Measurements from ENCODE around the gene GRIN3B. TPM values are rescaled to one million over a fixed set of nuclear protein-coding genes. Genes with fewer than 3 reads are reported as not detected.

Gene GRIN3B
- total and polyA plus RNA-seq, 10 of the 15 experiments (the other 5 are each of a cell fraction or from before 2014, with no cell fraction given), result 0.15 TPM; not detected in 9

DNA sequence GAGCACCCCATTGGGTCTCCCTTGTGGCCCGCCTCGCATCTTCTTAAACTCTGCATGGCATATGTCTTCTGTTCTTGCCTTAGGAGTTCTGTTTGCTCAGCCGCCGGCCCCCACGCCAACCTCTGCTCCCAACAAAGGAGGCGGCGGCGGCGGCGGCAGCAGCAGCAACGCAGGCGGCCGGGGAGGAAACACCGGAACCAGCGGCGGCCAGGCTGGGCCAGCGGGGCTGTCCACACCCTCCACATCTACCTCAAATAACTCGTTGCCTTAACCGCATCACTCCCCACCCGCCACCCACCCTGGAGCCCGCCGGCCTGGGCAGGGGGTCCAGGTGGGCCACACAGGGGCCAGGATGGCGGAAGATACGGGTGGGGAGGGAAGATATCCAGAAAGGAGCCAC, 28.4 kb upstream of the GRIN3B start:
- BruUV-seq (replicated peaks), result no TSS peak
- SMC1A ChIA-PET (ENCODE audit: uncharacterized antibody, unreplicated experiment), result no interaction called here
- ATAC-seq, result no peak

DNA sequence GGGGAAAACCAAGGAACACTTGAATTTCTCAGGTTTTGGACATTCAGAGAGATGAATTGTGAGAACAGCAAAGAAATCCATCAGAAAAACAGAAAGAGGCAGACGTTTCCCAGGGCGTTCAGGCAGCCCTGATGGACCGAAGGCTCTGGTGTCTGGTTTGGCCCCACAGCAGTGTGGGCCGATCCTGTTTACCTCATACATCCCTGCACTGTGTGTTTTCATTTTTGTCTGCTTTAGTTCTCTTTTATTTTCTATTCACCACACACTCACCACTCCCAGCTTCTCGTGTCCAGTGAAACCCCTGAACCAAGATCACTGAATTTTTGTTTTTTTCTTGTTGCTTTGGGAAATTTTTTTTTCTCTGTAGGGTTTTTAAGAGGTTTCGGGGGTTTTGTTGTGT, 27.9 kb upstream of the GRIN3B start:
- Histone ChIP-seq H3K27me3 (replicated peaks in 1 of 2; ENCODE audit: control insufficient read depth in 2 of 2, insufficient read depth in 2 of 2, low read length in 1 of 2) (no peaks in the 10 kb centered on the region), H3K4me2 (ENCODE audit: control insufficient read depth, insufficient read depth) (no peak overlapping the region), H3K4me1 (ENCODE audit: control insufficient read depth, insufficient read depth, low read length) (no peaks in the 10 kb centered on the region), H3K36me3 (ENCODE audit: control insufficient read depth in 2 of 2, insufficient read depth in 2 of 2, low read length in 1 of 2) (peaks cover 12 to 26% of the 10 kb centered on the region in 2 experiments), H3K9ac (ENCODE audit: control insufficient read depth, insufficient read depth, low read length) (no peak overlapping the region), H3K9me3 (replicated peaks; ENCODE audit: control insufficient read depth, insufficient read depth, low read length) (no peaks in the 10 kb centered on the region; the same call in 2 of the 3 replicates), H3K27ac (ENCODE audit: control insufficient read depth, insufficient read depth) (no peak overlapping the region), H3K79me2 (ENCODE audit: control insufficient read depth, insufficient read depth, low read length) (no peaks in the 10 kb centered on the region), H3K4me3 (no peak overlapping the region), H4K20me1 (ENCODE audit: control insufficient read depth, insufficient read depth) (no peaks in the 10 kb centered on the region), H2AFZ (ENCODE audit: control insufficient read depth, low read depth, low read length) (no peak overlapping the region)
- CTCF ChIA-PET, result interaction anchor here (0.8 kb wide), 1 partner anchor 40 kb away, joined by 3 read pairs; no protein-coding TSS in a partner anchor
- no peak for TF ChIP-seq RCOR1 (conservative IDR thresholded peaks at IDR 0.05; ENCODE audit: low read depth, low read length)
- TF ChIP-seq, protein P1, sequence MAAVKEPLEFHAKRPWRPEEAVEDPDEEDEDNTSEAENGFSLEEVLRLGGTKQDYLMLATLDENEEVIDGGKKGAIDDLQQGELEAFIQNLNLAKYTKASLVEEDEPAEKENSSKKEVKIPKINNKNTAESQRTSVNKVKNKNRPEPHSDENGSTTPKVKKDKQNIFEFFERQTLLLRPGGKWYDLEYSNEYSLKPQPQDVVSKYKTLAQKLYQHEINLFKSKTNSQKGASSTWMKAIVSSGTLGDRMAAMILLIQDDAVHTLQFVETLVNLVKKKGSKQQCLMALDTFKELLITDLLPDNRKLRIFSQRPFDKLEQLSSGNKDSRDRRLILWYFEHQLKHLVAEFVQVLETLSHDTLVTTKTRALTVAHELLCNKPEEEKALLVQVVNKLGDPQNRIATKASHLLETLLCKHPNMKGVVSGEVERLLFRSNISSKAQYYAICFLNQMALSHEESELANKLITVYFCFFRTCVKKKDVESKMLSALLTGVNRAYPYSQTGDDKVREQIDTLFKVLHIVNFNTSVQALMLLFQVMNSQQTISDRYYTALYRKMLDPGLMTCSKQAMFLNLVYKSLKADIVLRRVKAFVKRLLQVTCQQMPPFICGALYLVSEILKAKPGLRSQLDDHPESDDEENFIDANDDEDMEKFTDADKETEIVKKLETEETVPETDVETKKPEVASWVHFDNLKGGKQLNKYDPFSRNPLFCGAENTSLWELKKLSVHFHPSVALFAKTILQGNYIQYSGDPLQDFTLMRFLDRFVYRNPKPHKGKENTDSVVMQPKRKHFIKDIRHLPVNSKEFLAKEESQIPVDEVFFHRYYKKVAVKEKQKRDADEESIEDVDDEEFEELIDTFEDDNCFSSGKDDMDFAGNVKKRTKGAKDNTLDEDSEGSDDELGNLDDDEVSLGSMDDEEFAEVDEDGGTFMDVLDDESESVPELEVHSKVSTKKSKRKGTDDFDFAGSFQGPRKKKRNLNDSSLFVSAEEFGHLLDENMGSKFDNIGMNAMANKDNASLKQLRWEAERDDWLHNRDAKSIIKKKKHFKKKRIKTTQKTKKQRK (IDR thresholded peaks at IDR 0.05; ENCODE audit: low read depth, low read length), result no peak
- no peak for TF ChIP-seq CREM (IDR thresholded peaks at IDR 0.05; ENCODE audit: low read depth)
- no peak for TF ChIP-seq MYB (IDR thresholded peaks at IDR 0.05; ENCODE audit: borderline replicate concordance, low read depth, low read length)
- no peak for TF ChIP-seq ZZZ3 (IDR thresholded peaks at IDR 0.05; ENCODE audit: control insufficient read depth, insufficient read length, low read depth)
- TF ChIP-seq KDM1A (IDR thresholded peaks at IDR 0.05; ENCODE audit: borderline replicate concordance), result no peak
- no peak for TF ChIP-seq GABPA (IDR thresholded peaks at IDR 0.05; ENCODE audit: low read depth)
- FAIRE-seq (no peak), ATAC-seq (no peak), DNase-seq (ENCODE audit: low read depth, low spot score) (no peak)
- 94% methylated on average over 6 of the region's 6 CpGs for WGBS (ENCODE audit: insufficient coverage, insufficient replicate concordance, low lambda C conversion rate, missing lambda C conversion rate)
- POLR2A ChIA-PET, result interaction anchor here (0.6 kb wide), 1 partner anchor 17 kb away, joined by 3 read pairs; no protein-coding TSS in a partner anchor
- intact Hi-C loops (cut with micrococcal nuclease; ENCODE audit: unreplicated experiment), result no loop called here
- in situ Hi-C loops (cut with MboI), result no loop called here
- no TSS peak for BruUV-seq (replicated peaks)
- RAD21 ChIA-PET (ENCODE audit: unreplicated experiment), result no interaction called here
- SMC1A ChIA-PET (ENCODE audit: uncharacterized antibody, unreplicated experiment), result interaction anchor here (1.3 kb wide), 1 partner anchor 49 kb away, joined by 6 read pairs; no protein-coding TSS in a partner anchor

More for the DNA sequence above, 28.4 kb upstream of the GRIN3B start:
- intact Hi-C loops (cut with micrococcal nuclease; ENCODE audit: unreplicated experiment) (no loop called here), in situ Hi-C loops (cut with MboI) (no loop called here)
- no peak overlapping the region for H3K9ac ChIP-seq (ENCODE audit: control insufficient read depth, insufficient read depth, low read length)
- no peaks in the 10 kb centered on the region for H3K27me3 ChIP-seq (replicated peaks in 1 of 2; ENCODE audit: control insufficient read depth in 2 of 2, insufficient read depth in 2 of 2, low read length in 1 of 2)
- H3K4me3 ChIP-seq, result no peak overlapping the region
- peaks cover 12 to 26% of the 10 kb centered on the region in 2 experiments for H3K36me3 ChIP-seq (ENCODE audit: control insufficient read depth in 2 of 2, insufficient read depth in 2 of 2, low read length in 1 of 2)
- FAIRE-seq (no peak), DNase-seq (ENCODE audit: low read depth, low spot score) (no peak)
- no peaks in the 10 kb centered on the region for H3K4me1 ChIP-seq (ENCODE audit: control insufficient read depth, insufficient read depth, low read length)
- 94% methylated on average over 22 of the region's 24 CpGs for WGBS (ENCODE audit: insufficient coverage, insufficient replicate concordance, low lambda C conversion rate, missing lambda C conversion rate)
- ChIA-PET RAD21 (ENCODE audit: unreplicated experiment) (no interaction called here), POLR2A (no interaction called here), CTCF (interaction anchor here (0.8 to 1.9 kb wide), 2 partner anchors 12 to 39 kb away, joined by 3 to 9 read pairs; partner anchors contain the start of gene WDR18)
- no peak overlapping the region for H2AFZ ChIP-seq (ENCODE audit: control insufficient read depth, low read depth, low read length)
- no peaks in the 10 kb centered on the region for H4K20me1 ChIP-seq (ENCODE audit: control insufficient read depth, insufficient read depth)
- no peaks in the 10 kb centered on the region; the same call in 2 of the 3 replicates for H3K9me3 ChIP-seq (replicated peaks; ENCODE audit: control insufficient read depth, insufficient read depth, low read length)
- H3K27ac ChIP-seq (ENCODE audit: control insufficient read depth, insufficient read depth), result no peak overlapping the region
- H3K79me2 ChIP-seq (ENCODE audit: control insufficient read depth, insufficient read depth, low read length), result no peaks in the 10 kb centered on the region
- no peak overlapping the region for H3K4me2 ChIP-seq (ENCODE audit: control insufficient read depth, insufficient read depth)
- no peak for TF ChIP-seq NFYB (IDR thresholded peaks at IDR 0.05; ENCODE audit: insufficient read depth, low read depth, low read length)
- TF ChIP-seq NR2F1 (conservative IDR thresholded peaks at IDR 0.05), result no peak
- no peak for TF ChIP-seq TBL1XR1 (IDR thresholded peaks at IDR 0.05; ENCODE audit: low read depth, low read length)
- no peak for TF ChIP-seq KAT2A (conservative IDR thresholded peaks at IDR 0.05; ENCODE audit: control insufficient read depth, low read depth, low read length)
- TF ChIP-seq SRF (IDR thresholded peaks at IDR 0.05; ENCODE audit: low read depth in 2 of 2, low read length in 2 of 2), result no peak
- TF ChIP-seq CREM (IDR thresholded peaks at IDR 0.05; ENCODE audit: low read depth), result no peak
- TF ChIP-seq STAT3 (IDR thresholded peaks at IDR 0.05; ENCODE audit: low read depth, low read length), result no peak

All from GM12878 (cell line).